ENCODE measurements around the gene SLC2A8.

- no peak for TF ChIP-seq CTCF (IDR thresholded peaks at IDR 0.05)
- TF ChIP-seq POLR2AphosphoS5 (IDR thresholded peaks at IDR 0.05) = no peak
- no peak for TF ChIP-seq POLR2A (IDR thresholded peaks at IDR 0.05)
- no peak for TF ChIP-seq EP300 (IDR thresholded peaks at IDR 0.05; ENCODE audit: low read depth)
Observed at GRCh38 chr9:127404631-127405030, 7.7 kb downstream of the SLC2A8 start.
